Upper lobe of left lung (tissue), 4 donors: ENCODE results near the gene CEP89.

ENCODE experiments used
- CTCF ChIP-seq, 6 experiments: fragments of 450-650 bp in 4 of 6; fragments of 200-600 bp in 2 of 6; sonication (generic) in 2 of 6; IDR thresholded peaks; one replicate each; pipeline ENCODE4 v1.5.1; 2016 to 2019; ENCODE audit warnings: antibody characterized with exemption in 6 of 6
- POLR2A ChIP-seq, 4 donors: fragments of 450-650 bp; IDR thresholded peaks; one replicate each; pipeline ENCODE4 v1.5.1; 2016 to 2017; ENCODE audit warnings: antibody characterized with exemption in 4 of 4, mild to moderate bottlenecking in 2 of 4
- POLR2AphosphoS5 ChIP-seq, 2 donors: sonication (generic); formaldehyde crosslinking; IDR thresholded peaks; one replicate each; pipeline ENCODE4 v1.5.1; 2017; ENCODE audit warnings: antibody characterized with exemption in 2 of 2

- TF ChIP-seq CTCF (IDR thresholded peaks at IDR 0.05) (no peak), POLR2A (IDR thresholded peaks at IDR 0.05) (no peak), POLR2AphosphoS5 (IDR thresholded peaks at IDR 0.05) (no peak)
Measured at GRCh38 chr19:32988724-32989123, 17.0 kb upstream of the CEP89 start.
